ENCODE measurements around the gene NEK10.

Gene NEK10

GRCh38 chr3:27253391-27253790 lies 115.8 kb downstream of the NEK10 start:
- Mint-ChIP-seq H3K4me3 (no peak overlapping the region), H3K9me3 (peaks cover 7% of the 10 kb centered on the region), H3K27ac (ENCODE audit: low read depth) (no peak overlapping the region), H3K4me1 (no peaks in the 10 kb centered on the region), H3K36me3 (ENCODE audit: insufficient read depth) (no peaks in the 10 kb centered on the region), H3K27me3 (peaks cover 59% of the 10 kb centered on the region)
- no peak for ATAC-seq (replicated peaks; ENCODE audit: extremely low read depth, poor library complexity, severe bottlenecking)
- DNase-seq (ENCODE audit: low spot score in 2 of 2) = no peak

- Mint-ChIP-seq H3K27ac (ENCODE audit: low read depth) (no peak overlapping the region), H3K9me3 (peaks cover 7% of the 10 kb centered on the region), H3K4me1 (no peaks in the 10 kb centered on the region), H3K4me3 (no peak overlapping the region), H3K27me3 (peaks cover 59% of the 10 kb centered on the region), H3K36me3 (ENCODE audit: insufficient read depth) (no peaks in the 10 kb centered on the region)
- DNase-seq (ENCODE audit: low spot score in 2 of 2) (no peak), ATAC-seq (replicated peaks; ENCODE audit: extremely low read depth, poor library complexity, severe bottlenecking) (no peak)
These were observed 116.5 kb downstream of the NEK10 start for GRCh38 chr3:27252646-27253045.

GRCh38 chr3:27244374-27244773 lies 124.8 kb downstream of the NEK10 start:
- DNase-seq (ENCODE audit: low spot score in 2 of 2) (no peak), ATAC-seq (replicated peaks; ENCODE audit: extremely low read depth, poor library complexity, severe bottlenecking) (no peak)
- H3K4me1 Mint-ChIP-seq = no peaks in the 10 kb centered on the region
- H3K27me3 Mint-ChIP-seq = peaks cover 9% of the 10 kb centered on the region
- H3K27ac Mint-ChIP-seq (ENCODE audit: low read depth) = no peak overlapping the region
- H3K9me3 Mint-ChIP-seq = peaks cover 18% of the 10 kb centered on the region
- H3K36me3 Mint-ChIP-seq (ENCODE audit: insufficient read depth) = no peaks in the 10 kb centered on the region
- no peak overlapping the region for H3K4me3 Mint-ChIP-seq

- H3K4me3 Mint-ChIP-seq = no peak overlapping the region
- H3K4me1 Mint-ChIP-seq = no peaks in the 10 kb centered on the region
- DNase-seq (ENCODE audit: low spot score in 2 of 2) (no peak), ATAC-seq (replicated peaks; ENCODE audit: extremely low read depth, poor library complexity, severe bottlenecking) (no peak)
- no peak overlapping the region for H3K27ac Mint-ChIP-seq (ENCODE audit: low read depth)
- H3K27me3 Mint-ChIP-seq = no peaks in the 10 kb centered on the region
- H3K36me3 Mint-ChIP-seq (ENCODE audit: insufficient read depth) = no peaks in the 10 kb centered on the region
- peaks cover 30% of the 10 kb centered on the region for H3K9me3 Mint-ChIP-seq
These were observed 129.2 kb downstream of the NEK10 start for GRCh38 chr3:27239951-27240350.

- ATAC-seq (replicated peaks; ENCODE audit: extremely low read depth, poor library complexity, severe bottlenecking) = no peak
- no peak overlapping the region for H3K4me3 Mint-ChIP-seq
These were observed 140.4 kb downstream of the NEK10 start for GRCh38 chr3:27228805-27229204.

GRCh38 chr3:27224197-27224596 lies 145.0 kb downstream of the NEK10 start:
- DNase-seq (ENCODE audit: low spot score in 2 of 2) = no peak
- Mint-ChIP-seq H3K4me1 (peaks cover 9% of the 10 kb centered on the region), H3K36me3 (ENCODE audit: insufficient read depth) (no peaks in the 10 kb centered on the region), H3K9me3 (no peaks in the 10 kb centered on the region), H3K27ac (ENCODE audit: low read depth) (peak overlapping the region; percentile 6), H3K4me3 (no peak overlapping the region), H3K27me3 (peaks cover 9% of the 10 kb centered on the region)
- no peak for ATAC-seq (replicated peaks; ENCODE audit: extremely low read depth, poor library complexity, severe bottlenecking)

More at GRCh38 chr3:27228805-27229204, 140.4 kb downstream of the NEK10 start:
- no peak for DNase-seq (ENCODE audit: low spot score in 2 of 2)
- Mint-ChIP-seq H3K4me1 (no peaks in the 10 kb centered on the region), H3K36me3 (ENCODE audit: insufficient read depth) (no peaks in the 10 kb centered on the region), H3K27me3 (peaks cover 25% of the 10 kb centered on the region), H3K27ac (ENCODE audit: low read depth) (no peak overlapping the region), H3K9me3 (peaks cover 10% of the 10 kb centered on the region)

- H3K4me1 Mint-ChIP-seq = peaks cover 9% of the 10 kb centered on the region
- ATAC-seq (replicated peaks; ENCODE audit: extremely low read depth, poor library complexity, severe bottlenecking) (no peak), DNase-seq (ENCODE audit: low spot score in 2 of 2) (no peak)
- H3K27me3 Mint-ChIP-seq = no peaks in the 10 kb centered on the region
- no peak overlapping the region for H3K27ac Mint-ChIP-seq (ENCODE audit: low read depth)
- no peaks in the 10 kb centered on the region for H3K9me3 Mint-ChIP-seq
- no peaks in the 10 kb centered on the region for H3K36me3 Mint-ChIP-seq (ENCODE audit: insufficient read depth)
- H3K4me3 Mint-ChIP-seq = no peak overlapping the region
These were observed 147.8 kb downstream of the NEK10 start for GRCh38 chr3:27221264-27221932.

GRCh38 chr3:27220166-27220565 lies 149.0 kb downstream of the NEK10 start:
- H3K9me3 Mint-ChIP-seq = no peaks in the 10 kb centered on the region
- H3K36me3 Mint-ChIP-seq (ENCODE audit: insufficient read depth) = no peaks in the 10 kb centered on the region
- ATAC-seq (replicated peaks; ENCODE audit: extremely low read depth, poor library complexity, severe bottlenecking) = no peak
- no peak overlapping the region for H3K27ac Mint-ChIP-seq (ENCODE audit: low read depth)
- DNase-seq (ENCODE audit: low spot score in 2 of 2) = no peak
- H3K27me3 Mint-ChIP-seq = peaks cover 11% of the 10 kb centered on the region
- peaks cover 9% of the 10 kb centered on the region for H3K4me1 Mint-ChIP-seq
- no peak overlapping the region for H3K4me3 Mint-ChIP-seq

GRCh38 chr3:27219127-27219845 lies 149.9 kb downstream of the NEK10 start:
- no peak overlapping the region for H3K4me3 Mint-ChIP-seq
- no peaks in the 10 kb centered on the region for H3K9me3 Mint-ChIP-seq
- peaks cover 9% of the 10 kb centered on the region for H3K4me1 Mint-ChIP-seq
- no peak for ATAC-seq (replicated peaks; ENCODE audit: extremely low read depth, poor library complexity, severe bottlenecking)
- peaks cover 20% of the 10 kb centered on the region for H3K27me3 Mint-ChIP-seq
- no peak overlapping the region for H3K27ac Mint-ChIP-seq (ENCODE audit: low read depth)
- DNase-seq (ENCODE audit: low spot score in 2 of 2) = no peak
- H3K36me3 Mint-ChIP-seq (ENCODE audit: insufficient read depth) = no peaks in the 10 kb centered on the region

GRCh38 chr3:27216955-27217552 lies 152.1 kb downstream of the NEK10 start:
- H3K27me3 Mint-ChIP-seq = peaks cover 26% of the 10 kb centered on the region
- no peak overlapping the region for H3K4me3 Mint-ChIP-seq
- DNase-seq (ENCODE audit: low spot score in 2 of 2) = no peak
- H3K36me3 Mint-ChIP-seq (ENCODE audit: insufficient read depth) = no peaks in the 10 kb centered on the region
- ATAC-seq (replicated peaks; ENCODE audit: extremely low read depth, poor library complexity, severe bottlenecking) = no peak
- no peak overlapping the region for H3K27ac Mint-ChIP-seq (ENCODE audit: low read depth)
- H3K4me1 Mint-ChIP-seq = no peaks in the 10 kb centered on the region
- H3K9me3 Mint-ChIP-seq = no peaks in the 10 kb centered on the region

GRCh38 chr3:27216295-27216855 lies 152.8 kb downstream of the NEK10 start:
- ATAC-seq (replicated peaks; ENCODE audit: extremely low read depth, poor library complexity, severe bottlenecking) = no peak
- Mint-ChIP-seq H3K9me3 (no peaks in the 10 kb centered on the region), H3K4me3 (no peak overlapping the region), H3K36me3 (ENCODE audit: insufficient read depth) (no peaks in the 10 kb centered on the region), H3K27me3 (peaks cover 26% of the 10 kb centered on the region), H3K4me1 (no peaks in the 10 kb centered on the region), H3K27ac (ENCODE audit: low read depth) (no peak overlapping the region)
- no peak for DNase-seq (ENCODE audit: low spot score in 2 of 2)

GRCh38 chr3:27213450-27213849 lies 155.7 kb downstream of the NEK10 start:
- ATAC-seq (replicated peaks; ENCODE audit: extremely low read depth, poor library complexity, severe bottlenecking) (no peak), DNase-seq (ENCODE audit: low spot score in 2 of 2) (no peak)
- Mint-ChIP-seq H3K27me3 (peaks cover 35% of the 10 kb centered on the region), H3K4me3 (no peak overlapping the region), H3K4me1 (no peaks in the 10 kb centered on the region), H3K9me3 (no peaks in the 10 kb centered on the region), H3K36me3 (ENCODE audit: insufficient read depth) (no peaks in the 10 kb centered on the region), H3K27ac (ENCODE audit: low read depth) (no peak overlapping the region)
